Cerebellar nuclear complex (tissue), 1 donor: Measurements from ENCODE around the gene NKX6-1.

Experiments
- DNase-seq, 2 experiments: peaks; one replicate each; lab custom pipeline; 2025; lab: John Stamatoyannopoulos, UW

Gene NKX6-1

DNA sequence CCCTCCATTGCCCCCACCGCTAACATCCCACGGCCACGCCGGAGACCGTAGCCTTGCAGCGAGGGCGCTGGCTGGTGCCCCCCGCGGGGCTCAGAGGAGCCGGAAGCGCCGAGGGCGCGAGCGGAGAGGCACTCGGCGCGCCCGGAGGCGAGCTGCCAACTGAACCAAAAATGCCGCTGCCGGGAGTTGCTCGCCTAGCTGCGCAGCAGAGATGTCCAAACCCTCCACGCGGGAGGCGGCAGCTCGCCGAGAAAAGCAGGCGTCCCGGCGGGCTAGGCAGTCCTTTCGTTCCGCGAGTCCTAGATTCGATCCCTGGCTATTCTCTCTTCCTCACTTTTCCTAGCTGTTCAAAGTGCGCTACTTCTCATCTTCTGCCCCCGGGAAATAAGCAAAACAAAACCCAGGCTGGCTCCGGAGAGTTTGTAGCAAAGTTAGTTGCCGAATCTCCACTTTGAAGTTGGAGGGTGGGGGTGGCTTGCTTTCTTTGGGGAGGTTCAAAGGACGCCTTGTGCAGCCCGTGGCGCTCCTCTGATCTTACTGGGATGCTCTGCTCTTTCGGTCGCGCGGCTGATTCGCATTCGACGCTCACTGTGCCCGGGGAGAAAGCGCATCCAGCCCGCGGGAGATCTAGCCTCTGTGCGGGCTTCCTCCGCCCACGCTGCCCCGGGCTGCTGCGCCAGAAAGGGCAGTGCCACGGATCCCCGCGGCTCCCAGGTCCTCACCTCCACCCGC is 723 bp downstream of the NKX6-1 start:
- DNase-seq = no peak

DNA sequence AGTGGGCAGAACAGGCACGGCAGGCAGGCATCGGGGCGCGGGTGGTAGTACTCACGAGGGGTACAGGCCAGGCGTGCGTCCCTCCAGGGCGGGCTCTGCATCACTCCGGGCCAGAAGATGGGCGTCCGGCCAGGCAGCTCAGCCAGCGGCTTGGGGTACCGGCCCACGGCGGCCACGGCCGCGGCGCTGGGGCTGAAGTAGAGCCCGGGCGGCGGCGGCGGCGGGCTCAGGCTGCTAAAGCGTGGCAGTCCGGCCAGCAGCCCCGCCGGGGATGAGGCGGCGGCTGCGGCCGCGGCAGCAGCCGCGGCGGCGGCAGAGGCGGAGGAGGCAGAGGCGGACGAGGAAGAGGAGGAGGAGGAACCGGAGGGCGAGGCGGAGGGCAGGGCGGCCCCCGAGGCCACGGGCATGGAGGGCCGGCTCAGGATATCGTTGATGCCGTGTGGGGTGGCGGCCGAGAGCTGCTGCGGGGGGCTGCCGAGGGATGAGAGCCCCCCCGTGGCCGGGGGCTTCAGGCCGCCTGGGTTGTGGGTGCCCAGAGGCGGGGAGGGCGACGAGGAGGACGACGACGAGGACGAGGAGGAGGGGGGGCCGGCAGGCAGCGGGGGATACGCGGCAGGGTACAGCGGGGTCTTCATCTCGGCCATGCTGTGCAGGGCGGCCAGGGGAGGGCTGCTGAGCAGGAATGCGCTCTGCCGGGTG is 1.4 kb downstream of the NKX6-1 start:
- no peak for DNase-seq

DNA sequence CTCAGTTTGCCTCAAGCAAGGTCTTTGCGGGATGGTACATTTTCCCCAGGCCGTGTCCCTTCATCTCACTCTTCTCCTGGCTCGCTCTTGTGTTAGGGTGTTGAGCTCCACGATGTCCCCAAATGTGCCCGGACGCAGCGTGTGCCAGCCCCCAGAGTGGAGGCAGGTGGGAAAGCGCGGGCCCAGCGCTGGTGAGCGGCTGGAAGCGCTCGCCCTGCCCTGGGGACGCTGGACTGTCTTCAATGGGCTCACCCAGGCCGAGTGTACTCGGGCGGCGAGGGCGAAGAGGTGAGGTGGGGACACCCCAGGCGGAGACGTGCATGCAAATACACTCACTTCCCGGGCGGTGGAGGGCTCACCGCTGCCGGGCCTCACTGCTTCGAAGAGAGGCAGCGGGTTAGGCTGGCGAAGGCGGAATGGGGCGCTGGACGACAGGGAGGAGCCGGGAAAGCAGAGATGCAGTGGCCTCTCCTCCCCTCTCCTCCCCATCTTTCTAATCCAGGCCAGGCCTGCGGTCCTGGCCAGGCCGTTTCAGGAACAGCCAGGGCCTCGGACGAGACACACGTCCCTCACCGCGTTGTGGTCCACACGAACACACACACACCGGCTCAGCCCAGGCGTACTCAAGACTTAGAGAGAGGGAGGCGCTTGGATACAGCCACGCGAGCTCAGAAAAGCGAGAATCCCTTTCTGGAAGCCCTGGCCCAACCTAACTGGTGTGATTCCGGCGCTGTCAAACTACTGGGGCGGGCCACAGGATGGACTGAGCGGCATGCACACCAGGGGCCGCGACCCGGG is 2.2 kb downstream of the NKX6-1 start:
- no peak for DNase-seq

DNA sequence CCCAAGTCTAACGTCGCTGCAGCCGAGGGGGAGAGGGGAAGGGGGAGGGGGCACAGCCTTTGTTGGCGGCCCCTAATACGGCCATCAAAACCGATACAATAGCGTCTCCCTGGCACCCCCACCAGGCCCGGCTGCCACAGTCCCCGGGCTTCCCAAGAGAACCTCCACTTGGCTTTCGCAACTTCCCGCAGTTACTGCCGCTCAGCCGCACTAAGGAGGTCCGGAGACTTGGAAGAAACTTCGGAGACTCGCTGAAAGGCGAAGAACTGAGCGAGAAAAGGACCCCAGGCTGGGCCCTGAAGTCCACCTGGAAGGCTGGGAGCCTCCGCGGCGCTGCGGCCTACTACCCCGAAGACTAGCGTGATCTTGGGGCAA is 2.8 kb downstream of the NKX6-1 start:
- DNase-seq = no peak

DNA sequence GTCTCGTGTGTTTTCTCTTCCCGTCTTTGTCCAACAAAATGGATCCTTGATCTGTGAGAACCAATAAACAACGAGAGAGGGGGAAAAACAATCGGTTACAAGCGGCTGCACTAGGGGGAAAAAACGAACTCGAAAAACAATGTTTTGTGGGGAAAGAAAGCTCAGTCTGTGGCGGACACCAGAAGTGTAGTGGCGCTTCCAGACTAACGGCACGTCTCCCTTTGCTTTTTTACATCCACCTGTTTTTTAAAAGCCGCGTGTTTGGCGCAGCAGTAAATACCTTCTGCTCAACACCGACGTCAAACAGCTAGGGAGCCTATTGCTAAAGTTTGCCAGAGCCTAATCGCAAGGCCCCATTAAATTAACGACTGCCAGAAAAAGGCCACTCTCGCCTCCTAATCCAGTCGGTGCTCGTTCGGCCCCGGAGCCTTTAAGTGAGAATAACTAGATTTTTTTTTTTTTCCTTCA is 3.3 kb downstream of the NKX6-1 start:
- no peak for DNase-seq

DNA sequence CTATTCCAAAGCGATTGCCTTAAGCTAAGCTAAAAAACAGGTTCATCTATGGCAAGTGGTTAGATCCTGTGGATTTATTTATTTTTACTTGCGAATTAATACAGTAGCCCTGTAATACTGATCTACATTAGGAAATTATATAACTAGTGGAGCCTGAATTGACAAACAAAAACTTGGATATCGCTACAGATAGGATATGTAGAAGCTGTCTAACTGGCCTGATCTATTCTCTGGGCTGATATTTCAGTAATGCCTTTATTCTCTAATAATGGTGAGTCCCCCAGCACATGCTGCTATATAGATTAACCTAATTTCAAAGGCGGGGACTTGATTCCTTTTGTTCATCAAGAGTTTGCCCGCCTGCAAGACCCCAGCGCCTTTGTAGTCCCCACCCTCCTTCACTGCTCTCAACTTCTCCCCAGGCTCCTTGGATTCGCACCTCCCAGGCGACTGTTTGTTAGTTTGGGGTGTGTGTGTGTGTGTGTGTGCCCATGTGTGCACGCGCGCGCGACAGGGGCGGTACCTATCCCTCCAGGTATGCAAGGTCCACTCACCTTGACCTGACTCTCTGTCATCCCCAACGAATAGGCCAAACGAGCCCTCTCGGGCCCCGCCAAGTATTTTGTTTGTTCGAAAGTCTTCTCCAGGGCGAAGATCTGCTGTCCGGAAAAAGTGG is 3.8 kb downstream of the NKX6-1 start:
- no peak for DNase-seq

DNA sequence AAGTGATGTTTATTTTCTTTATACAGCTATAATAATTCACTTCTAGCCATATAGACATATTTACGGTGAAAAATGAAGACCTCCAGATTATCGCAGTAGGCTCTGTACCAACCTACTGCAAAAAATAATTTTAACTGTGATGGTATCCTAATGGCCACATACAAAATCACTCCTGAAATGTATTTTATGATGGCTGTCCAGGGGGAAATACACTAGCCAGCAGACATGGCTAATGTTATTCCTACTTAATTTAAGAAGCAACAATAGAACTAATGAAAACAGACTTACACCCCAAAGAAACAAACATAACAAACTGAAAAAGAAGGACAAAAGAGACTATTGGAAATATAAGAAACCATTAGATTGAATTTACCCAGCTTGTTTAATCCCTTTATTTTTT is 4.6 kb downstream of the NKX6-1 start:
- DNase-seq = no peak

DNA sequence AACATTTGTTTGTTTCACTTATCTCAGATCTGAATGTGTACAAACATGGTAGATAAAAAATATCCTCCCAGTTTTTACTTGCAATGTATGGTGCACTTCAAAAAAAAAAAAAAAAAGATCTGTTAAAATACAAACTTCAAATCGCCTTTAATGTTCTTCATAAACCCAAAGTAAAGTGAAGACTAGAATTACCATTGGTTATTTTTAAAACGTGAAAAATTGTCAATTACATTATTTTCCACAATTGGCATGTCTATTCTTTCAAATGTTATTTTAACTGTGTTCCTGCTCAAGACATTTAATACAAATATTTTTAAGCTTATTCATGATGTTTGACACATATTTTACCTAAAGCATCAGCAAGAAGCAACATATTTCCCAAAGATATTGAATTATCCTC is 5.0 kb downstream of the NKX6-1 start:
- no peak for DNase-seq

DNA sequence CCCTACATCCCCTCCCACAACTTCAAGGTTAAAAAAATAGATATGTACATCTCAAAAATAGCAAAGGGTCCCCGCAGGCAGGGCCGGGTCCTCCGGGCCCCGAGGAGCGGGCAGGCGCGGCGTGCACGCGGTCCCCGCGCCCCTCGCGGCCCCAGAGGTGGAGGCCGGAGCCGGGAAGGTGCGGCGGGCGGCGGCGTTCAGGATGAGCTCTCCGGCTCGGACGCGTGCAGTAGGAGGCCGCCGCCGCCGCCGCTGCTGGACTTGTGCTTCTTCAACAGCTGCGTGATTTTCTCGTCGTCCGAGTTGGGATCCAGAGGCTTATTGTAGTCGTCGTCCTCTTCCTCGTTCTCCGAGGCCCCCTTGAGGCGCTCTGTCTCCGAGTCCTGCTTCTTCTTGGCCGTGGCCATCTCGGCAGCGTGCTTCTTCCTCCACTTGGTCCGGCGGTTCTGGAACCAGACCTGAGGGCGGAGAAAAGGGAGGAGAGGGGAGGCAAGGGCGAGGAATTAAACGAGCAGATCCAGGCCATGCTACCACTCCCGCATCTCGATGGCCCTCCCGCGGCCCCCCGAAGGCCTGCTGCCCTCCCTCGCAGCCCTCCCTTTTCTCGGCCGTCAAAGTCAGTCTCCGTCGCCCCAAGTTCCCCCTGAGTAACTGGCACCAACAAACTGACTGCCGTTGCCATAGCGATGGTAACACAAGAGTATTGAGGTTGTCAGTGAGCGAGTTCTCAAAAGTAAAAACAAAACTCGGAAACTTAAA is 5.8 kb downstream of the NKX6-1 start:
- no peak for DNase-seq

DNA sequence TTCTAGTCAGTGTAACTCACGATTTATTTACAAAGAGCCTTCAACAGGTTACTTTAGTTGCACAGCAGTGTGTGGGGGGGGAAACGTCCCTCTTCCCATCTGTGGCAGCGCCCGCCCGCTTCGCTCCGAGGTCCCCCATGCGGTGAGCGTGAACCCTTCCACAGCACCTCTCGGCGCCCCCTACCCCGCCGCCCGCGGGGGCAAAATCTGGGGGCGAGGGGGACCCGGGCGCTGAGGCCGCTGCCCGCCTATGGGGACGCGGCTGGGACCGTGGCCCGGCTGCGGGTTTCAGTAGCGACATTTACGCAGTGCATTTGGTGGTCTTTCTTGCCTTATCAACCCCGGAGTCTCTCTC is 6.4 kb downstream of the NKX6-1 start:
- DNase-seq = no peak

DNA sequence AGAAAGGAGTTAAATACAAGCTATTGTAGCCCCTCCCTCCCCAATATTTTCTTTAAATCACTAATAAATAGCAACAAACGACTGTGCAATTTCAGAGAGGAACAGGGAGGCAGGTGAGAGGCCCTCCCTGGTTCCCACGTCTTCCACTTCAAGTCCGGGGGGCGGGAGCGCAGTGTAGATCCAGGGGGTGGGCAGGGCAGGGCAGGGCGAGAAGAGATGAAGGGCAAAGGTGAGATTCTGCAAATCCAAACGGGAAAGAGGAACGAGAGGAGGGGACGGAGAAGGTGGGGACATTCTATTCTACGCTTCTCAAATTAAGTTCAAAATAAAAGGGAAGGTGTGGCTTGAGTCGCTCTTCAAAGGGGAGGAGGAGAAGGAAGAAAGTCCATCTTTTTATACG is 6.8 kb downstream of the NKX6-1 start:
- DNase-seq = no peak

DNA sequence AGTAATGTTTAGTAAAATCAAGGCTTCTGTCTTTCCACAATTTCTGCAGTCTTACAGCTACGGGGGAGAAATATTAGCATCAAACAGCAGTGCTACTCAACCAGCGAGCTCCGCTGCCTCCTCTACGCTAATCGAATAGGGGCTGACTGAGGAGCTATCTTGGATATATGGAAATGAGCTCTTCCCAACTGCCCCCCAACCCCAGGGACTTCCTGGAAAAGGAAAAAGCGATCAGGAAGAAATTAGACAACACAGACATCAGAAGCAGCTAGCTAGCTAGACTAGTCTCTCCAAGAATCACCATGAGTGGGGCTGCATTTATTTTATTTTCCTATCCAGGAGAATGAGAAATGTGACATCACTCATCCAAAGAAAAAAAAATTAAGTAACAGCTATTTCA is 7.6 kb downstream of the NKX6-1 start:
- DNase-seq = no peak

DNA sequence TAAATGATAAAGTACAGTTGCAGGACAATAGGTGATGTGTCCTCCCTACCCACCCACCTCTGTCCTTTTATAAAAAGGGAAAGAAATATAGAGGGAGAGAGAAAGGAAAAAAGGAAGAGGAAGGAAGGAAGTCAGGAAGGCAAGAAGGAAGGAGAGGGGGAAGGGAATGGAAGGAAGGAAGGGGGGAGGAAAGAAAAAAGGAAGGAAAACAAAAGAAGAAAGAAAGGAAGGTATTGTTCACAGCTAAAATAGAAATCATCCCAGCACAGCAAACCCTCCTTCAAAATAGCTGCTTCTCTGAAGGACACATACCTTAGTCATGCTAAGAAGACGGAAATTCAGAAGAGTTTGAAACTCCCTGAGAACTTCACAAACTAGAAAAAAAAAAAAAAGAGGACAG is 8.4 kb downstream of the NKX6-1 start:
- DNase-seq = no peak

DNA sequence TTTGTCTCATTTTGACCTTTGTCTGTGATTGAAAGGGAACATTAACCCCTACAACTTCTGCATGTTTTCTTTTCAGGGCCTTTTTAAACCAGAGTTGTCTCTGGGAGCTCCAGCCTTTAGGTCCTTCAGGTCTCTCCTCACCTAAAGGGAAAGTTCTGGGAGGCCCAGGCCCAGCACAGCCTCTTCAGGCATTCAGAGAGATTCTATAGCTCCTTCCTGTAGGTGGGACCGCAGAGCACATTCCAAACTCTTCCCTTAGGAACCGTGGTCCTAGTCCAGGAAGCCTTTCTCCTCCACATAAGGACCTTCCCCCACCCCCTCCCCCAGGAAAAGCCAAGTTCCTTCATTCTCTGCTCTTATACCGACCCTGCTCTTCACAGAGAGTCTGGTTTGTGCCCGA is 14.9 kb downstream of the NKX6-1 start:
- no peak for DNase-seq

DNA sequence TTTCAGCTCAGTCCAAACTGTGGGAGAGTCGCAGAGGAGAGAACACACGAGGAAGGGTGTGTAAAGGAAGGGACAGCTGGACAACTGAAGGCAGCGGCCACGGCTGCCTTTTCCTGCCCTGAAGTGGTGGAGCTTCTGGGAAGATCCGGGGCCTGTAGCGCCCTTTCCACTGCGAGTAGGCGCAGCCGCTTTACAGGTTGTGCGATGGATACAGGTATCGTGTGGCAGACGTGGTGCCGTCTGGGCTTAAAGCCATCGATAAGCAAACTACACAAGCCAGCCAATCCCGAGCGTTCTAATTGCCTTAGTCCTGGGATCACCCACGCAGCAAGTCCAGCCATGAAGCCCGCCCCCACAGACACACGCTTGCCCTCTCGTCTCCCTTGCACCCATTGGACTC is 15.4 kb downstream of the NKX6-1 start:
- DNase-seq = no peak

DNA sequence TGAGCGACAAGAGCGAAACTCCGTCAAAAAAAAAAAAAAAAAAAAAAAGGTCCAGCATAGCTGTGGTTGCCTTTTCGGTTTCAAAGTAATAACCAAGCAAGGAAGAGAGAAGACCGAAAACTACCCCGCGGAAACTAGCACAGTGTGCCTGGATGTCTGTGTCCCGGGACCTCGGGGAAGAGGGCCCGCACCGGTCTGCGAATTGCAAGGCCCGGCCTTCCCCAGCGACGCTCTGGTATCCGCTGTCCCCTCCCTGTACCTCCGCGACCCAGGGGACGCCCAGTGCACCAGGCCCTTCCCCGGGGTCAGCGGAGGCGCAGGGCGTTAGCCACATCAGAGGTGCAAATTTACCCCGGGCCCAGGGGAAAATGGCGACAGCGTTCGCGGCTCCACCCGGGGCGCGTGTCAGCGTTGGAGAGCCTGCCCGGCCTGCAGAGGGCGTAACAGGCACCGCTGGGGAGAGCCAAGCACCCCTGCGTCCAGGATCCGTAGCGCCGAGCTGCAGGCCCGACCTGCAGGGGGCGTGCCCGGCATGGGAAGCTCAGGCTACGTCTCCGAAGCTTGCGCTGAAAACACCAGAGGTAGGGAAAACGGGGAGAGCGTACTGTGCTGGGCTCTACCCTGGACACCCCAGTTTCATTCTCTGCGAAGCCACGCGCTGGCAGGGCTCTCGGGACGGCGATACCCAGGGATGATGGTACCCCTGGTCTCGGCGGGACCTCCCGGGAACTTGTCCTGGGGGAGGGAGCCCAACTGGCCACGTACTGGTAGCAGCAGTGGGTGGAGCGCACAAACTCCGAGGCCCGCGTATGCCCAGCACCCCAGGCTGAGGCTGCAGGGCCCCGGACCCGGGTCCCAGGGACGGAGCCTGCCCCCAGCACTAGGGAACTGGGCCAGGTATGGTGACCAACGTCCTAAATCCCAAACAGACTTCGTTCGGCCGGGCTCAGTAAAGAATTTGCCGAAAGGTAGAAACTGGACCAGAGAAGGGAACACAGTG is 16.2 kb downstream of the NKX6-1 start:
- DNase-seq = no peak

DNA sequence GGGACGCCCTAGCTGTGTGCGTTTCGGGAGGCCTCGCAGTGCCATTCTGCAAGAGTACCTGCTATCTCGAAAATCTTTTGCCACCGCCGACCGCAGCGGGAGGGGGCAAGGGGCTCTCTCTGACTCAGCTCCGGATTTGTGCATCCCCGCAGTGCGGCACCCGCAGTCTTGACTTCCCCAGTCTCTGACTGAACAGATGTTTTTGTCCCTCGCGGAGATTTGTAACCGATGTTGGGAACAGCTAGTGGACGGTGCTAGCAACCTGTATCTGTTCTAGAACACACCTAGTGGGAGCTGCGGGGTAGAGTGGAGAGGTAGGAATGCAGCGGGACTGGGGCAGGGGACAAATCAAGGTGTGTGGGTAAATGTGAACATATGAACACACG is 17.2 kb downstream of the NKX6-1 start:
- no peak for DNase-seq

DNA sequence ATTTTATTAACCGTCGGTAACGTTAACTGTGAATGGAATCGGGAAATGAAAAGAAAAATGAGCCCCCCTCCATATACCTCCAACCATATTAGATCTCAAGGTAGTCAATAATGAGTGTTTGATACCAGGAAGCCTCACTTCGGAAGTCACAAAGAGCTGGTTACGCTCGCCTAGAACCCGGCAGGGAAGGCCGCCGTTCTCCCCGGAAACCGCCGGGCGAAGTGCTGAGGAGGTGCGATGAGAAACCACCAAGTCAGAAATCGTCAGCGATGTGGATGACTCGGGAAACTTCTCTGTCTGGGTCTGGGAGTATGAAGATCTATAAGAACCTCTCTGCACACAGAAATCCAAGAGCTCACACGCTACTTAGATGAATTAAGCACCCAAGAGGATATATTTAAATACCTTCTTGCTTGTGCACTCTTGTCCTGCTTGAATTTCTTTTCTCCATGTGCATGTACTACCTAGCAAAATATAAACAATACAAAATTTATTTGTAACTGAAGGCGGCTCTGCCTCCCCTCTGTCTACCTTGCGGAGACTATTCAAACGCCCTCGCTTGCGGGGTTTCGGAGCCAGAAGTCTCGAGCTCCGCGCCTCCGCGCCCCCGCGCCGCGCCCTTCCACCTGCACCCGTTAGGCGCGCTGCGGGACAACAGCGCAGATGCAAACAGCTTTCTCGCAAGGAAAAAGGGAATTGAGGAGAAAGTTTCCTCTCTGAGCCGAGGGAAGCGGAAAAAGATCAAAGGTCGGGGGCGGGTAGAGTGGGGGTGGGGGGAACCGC is 17.8 kb downstream of the NKX6-1 start:
- no peak for DNase-seq

DNA sequence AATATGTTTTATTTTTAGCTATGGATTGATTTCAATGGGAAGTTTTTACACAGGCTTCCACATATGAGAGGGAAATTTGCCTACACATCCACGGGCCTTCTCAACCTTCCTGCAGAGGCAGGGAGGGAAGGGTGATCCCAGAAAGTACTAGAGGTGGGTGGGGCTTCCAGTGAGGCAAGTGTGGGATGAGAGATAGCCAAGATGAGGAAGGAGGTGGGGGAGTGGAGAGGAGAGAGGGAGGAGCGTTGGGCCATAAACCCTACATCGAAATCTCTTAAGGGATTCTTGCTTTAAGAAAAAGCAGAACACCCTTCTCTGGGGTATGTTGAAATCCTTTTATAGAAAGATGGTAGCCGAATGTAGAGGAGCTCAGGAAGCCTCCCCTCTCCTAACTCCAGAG is 19.0 kb downstream of the NKX6-1 start:
- no peak for DNase-seq

DNA sequence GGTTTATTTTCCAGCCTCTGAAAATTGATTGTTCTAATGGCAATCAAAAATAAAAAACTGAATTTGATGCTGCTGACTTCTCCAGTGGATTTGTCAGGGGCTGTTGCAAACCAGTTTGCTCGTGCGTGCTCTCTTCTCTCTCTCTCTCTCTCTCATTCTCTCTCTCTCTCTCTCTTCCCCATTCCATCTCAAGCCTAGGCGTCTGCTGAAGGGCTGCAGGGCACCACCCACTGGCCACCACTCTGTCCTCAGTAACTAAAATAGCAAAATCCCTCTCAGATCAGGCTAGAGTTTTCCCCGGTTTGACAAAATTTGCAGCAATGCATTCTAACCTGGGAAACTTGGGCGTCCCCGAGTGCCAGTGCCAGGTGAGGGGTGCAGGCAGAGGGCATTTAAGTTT is 19.4 kb downstream of the NKX6-1 start:
- DNase-seq = no peak
